Suppressor macrophage (primary cell): ENCODE data around the gene SPARC.
"Not testable (repeated sequence)": the region's sequence is repeated elsewhere in the genome, so short reads cannot be mapped to it uniquely, and the experiment has no call there.

Experiments used
- DNase-seq, 4 experiments: peaks; one replicate each; pipeline ENCODE4 v3.0.0-alpha.2; 2020 to 2022
- total RNA-seq, 17 experiments: gene quantifications; one replicate each; lab custom pipeline; 2026; ENCODE audit warnings: mixed read lengths in 6 of 17, inconsistent platforms in 3 of 17; lab: John Stamatoyannopoulos, UW

SPARC gene, protein sequence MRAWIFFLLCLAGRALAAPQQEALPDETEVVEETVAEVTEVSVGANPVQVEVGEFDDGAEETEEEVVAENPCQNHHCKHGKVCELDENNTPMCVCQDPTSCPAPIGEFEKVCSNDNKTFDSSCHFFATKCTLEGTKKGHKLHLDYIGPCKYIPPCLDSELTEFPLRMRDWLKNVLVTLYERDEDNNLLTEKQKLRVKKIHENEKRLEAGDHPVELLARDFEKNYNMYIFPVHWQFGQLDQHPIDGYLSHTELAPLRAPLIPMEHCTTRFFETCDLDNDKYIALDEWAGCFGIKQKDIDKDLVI
- 32.3 to 271 (median 141) reads per million in 17 experiments for total RNA-seq

DNA sequence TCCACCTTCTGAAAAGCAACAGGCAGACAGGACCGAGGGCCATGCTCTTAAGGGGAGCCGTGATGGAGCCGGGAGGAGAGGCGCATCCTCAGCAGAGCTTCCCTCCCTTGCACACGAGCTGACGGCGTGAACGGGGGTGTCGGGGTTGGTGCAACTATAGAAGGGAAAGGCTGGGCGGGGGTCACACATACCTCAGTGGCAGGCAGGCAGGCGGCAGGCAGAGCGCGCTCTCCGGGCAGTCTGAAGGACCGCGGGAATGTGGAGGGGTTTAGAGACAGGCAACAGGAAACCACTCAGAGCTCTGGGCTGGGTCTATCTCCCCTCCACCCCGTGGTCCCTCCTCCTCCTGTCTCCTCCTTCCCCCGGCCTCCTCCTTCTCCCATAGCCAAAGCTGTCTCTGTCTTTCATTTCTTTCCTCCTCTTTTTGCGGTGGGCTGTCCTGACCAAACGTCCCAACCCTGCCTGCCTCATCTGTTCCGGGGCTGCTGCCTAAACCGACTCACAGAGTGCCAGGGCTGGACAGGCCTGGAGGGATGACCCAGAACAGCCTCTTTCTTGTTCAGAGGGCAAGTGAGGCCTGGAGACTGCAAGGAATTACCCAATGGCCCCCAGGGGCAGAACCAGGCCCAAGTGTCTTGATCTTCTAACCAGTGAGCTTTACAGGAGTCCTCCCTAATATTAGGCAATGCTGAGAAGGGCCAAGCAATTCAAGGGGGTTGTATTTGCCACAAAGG is at the start of gene SPARC:
SPARC (minus strand) TSS at position 242 of the 734 bp plus-strand sequence. CDS start 10,727 bp downstream, outside the sequence.
- peak in 1 of 4 experiments; percentile 48 for DNase-seq

DNA sequence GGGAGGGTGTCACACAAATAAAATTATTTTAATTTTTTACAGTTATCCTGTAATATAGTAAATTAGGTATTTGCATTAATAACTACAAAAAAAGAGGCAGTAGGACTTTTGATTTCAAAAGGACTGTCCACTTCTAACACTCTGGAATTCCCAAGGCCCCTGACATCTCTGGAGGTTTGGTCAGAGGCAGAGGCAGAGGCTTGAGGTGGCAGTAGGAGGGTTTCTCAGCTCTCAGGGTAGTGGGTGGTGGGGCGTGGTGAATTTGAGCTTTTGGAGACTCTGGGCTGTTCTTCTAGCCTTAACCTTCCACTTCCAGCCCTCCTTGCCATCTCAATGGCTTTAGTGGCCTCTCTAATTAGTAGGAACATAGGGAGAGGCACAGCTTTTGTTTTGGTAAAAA is 48.9 kb upstream of the SPARC start:
- DNase-seq: no peak

DNA sequence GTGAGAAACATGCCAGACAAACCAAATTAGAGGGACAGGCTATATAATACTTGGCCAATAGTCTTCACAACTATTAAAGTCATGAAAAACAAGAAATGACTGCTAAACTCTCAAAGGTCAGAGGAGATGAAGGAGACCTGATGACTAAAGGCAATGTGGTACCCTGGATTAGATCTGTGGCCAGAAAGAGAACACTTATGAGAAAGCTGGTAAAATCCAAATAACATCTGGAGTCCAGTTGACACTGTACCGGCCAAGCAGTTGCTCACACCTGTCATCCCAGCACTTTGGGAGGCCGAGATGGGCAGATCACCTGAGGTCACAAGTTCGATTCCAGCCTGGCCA is 47.3 kb upstream of the SPARC start:
- no peak for DNase-seq

DNA sequence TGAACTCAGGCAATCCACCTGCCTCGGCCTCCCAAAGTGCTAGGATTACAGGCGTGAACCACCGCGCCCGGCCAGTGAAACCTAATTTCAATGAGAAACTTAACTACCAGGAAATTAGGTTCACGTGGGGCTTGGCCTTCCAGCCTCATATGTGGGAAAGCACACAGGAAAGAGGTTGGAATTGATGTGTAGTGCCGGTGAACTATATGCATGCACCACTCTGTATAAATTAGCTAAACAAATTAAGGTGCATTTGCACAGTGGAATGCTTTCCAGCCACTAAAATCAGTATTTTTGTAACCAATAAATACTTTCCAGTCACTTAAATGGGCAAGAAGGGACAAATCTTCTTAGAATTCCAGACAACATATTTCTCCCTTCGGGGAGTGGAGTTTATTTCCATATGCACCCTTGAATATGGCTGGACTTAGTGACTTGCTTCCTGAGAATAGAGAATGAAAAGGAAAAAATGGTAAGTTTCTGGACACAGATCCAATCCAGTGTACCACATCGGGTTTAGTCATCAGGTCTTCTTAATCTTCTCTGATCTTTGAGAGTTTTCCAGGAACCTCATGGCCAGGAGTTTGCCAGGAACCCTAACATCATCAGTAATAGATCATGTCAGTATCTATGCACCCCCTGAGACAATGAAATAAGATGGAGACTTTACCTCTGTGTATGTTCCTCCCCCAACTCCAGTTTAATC is 46.8 kb upstream of the SPARC start:
- no peak for DNase-seq

DNA sequence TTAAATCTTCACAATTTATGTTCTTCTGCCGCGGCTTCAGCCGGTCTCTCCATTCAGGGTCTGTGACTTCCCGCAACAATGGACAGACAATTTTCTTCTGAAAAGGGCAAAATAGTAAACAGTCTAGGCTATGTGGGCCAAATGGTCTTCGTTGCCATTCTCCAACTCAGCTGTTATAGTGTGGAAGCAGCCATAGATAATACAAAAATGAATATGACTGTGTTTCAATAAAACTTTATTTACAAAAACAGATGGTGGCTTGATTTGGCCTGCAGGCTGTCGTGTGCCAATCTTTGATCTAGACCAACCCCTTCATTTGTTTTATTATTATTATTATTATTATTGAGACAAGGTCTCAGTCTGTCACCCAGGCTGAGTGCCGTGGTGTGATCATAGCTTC is 43.7 kb upstream of the SPARC start:
- no peak for DNase-seq

DNA sequence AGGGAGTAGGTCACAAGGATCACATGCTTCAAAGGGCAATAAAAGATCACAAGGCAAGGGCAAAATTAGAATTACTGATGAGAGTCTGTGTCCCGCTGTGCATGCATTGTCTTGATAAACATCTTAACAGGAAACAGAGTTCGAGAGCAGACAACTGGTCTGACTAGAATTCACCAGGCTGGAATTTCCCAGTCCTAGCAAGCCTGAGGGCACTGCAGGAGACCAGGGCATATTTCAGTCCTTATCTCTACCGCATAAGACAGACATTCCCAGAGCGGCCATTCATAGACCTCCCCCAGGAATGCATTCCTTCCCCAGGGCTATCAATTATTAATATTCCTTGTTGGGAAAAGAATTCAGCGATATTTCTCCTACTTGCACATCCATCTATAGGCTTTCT is 42.9 kb upstream of the SPARC start:
- not testable (repeated sequence) for DNase-seq

DNA sequence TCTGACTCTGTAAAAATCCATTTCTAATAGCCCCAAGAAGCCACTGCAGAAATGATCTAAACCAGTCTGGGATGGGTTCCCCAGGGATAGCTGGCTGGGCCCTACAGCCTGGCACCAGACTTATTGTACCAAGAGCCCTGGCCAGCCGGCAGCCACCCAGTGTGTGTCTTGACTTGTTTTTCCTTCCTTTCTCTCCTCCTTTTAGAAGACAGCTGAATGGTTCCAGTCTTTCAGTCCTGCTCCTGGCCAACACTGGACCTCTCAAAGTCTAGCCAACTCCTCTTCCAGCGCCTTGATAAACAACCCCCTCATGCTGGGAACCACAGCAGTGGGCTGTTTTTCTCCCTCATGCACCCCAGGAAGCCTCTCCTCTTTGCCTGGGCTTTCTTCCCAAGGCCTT is 37.6 kb upstream of the SPARC start:
- DNase-seq: no peak

DNA sequence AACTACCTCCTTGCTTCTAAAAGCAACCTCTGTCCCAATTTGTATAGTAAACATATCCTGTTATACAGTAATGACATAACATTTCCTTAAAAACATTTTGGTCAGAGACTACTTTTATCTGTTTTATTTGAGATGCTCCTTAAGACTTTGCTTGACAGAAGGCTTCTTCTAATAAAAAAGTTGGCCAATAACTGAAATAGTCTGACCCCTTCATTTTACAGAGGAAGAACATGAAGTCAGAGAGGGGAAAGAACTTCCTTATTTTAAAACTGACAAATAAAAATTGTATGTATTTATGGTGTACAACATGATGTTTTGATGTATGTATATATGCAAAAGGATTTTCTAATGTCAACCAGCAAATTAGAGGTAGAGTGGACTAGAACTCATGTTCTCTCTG is 35.8 kb upstream of the SPARC start:
- peak in 2 of 4 experiments; percentile 58 to 59 for DNase-seq

DNA sequence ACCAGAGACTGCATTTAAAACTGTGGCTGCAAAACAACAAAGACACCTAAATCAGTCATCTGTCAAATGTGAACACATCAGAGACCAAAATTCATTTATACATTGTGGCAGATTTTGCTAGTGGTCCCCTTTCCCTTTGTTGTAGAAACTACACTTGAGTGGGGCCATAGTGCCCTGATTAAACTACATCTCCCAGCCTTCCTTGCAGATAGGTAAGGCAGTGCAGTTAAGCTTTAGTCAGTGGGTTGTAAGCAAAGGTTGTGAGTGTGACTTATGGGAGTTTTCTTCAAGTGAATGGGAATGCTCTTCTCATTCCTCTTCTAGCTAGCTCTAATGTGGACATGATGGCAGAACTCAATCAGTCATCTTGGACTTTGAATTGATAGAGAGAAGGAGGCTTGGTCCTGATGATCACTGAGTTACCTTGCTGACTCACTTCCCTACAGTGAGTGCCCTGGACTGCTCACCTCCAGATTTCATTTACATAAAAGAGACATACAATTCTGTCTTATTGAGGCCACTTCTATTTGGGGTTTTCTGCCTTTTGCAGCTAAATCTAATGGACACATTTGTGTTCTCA is 35.2 kb upstream of the SPARC start:
- DNase-seq: no peak

DNA sequence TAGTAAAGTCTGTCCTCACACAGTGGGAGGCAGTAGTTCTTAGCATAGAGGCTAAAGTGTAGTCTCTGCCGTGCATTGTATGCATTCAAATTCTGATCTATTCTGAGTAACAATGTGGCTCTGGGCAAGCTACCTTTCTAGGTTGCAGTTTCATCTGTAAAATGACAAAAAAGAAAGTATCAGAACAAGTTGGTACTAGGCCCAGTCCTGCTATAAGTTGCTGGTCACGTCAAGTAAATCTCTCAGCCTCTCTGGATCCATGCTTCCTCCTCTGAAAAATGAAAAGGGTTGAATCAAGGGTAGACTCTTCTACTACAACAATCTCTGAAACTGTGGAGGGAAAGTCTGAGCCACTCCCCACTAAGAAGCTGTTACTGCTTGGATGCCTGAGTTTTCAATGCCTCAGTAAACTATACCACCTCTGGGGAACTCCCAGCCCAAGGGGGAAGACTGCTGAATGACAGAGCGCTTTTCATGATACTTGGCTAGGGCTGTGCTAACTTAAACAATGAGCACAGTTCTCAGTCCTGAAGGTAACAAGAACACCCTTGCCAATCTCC is 34.5 kb upstream of the SPARC start:
- DNase-seq: peak in 2 of 4 experiments; percentile 38 to 43

DNA sequence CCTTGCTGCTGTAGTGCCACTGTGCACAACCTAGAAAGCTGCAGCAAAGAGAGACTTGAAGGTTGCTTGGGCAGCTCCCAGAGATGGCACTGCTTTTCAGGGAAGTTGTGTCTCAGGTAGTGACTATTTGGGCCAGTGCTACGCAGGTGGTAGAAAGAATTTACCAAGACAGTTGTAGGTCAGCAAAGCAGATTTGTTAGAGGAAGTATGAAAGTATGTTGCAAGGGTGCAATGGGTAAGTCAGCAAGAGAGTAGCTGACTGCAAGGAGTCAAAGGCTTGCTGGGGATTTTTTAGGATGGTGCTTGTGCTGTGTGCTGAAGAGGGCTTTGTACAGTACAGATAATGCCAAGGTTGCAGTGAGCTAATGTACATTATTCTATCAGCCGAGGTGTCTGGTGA is 33.5 kb upstream of the SPARC start:
- DNase-seq: peak in 3 of 4 experiments; percentile 60 to 75 (median 68)

DNA sequence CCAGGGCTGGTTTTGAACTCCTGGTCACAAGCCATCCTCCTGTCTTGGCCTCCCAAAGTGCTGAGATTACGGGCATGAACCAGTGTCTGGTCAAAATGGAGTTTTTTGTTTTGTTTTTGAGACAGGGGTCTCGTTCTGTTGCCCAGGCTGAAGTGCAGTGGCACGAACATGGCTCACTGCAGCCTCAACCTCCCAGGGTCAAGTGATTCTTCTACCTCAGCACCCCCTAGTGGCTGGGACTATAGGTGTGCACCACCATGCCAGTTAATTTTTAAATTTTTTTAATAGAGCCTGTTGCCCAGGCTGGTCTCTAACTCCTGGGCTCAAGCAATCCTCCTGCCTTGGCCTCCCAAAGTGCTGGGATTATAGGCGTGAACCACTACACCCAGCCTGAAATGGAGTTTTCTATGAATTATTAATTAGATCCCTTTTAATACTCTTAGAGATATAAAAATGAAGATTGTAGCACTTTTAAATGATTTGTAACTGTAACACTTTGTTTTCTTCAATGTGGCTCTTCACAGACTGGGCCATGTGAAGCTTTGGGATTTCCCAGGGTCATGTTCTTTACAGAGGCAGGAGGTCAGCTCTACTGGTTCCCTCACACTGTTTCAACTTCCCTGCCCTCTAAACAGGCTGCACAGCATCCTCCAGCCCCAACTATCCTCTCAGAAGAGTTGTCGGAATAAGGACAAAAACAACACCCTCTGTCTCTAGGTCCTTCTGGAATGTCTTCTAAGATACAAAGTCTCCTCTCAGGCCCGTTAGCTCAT is 32.7 kb upstream of the SPARC start:
- peak; percentile 46 to 70 (median 64) for DNase-seq

DNA sequence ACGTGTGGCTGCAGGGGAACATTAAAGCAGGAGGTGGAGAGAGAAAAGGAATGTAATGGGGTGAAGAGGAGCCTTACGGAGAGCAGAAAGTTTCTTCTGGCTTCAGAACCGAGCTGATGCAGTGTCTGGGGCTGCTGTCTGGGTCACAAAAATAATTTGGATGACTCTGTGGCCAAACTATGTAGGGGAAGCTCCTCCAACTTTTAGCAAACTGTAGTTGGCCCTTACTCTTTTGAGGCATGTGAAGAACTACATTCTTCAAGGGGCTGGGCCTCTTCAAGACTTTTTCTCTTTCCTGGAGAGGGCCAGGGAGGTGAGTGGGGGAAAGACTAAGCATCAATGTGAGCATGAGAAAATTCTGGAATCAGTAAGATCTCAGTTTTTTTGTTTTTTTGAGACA is 31.9 kb upstream of the SPARC start:
- DNase-seq: no peak

DNA sequence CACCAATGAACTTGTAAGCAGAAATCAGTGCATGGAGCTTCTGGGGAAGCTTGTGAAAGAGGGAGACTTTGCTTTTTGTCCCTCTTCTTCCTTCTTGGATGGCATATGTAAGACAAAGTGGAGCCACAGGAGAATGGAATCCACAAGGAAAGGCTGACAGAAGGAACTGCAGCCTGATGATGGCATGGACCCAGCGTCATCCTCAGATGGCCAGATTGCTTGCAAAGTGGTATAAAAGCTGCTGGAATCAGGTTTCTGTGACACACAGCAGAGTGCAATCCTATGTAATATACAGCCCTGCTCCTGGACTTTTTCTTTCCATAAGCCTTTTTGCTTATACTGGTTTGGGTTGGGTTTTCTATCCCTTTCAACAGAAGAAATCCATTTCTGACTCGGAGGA is 31.4 kb upstream of the SPARC start:
- peak in 1 of 4 experiments; percentile 31 for DNase-seq

DNA sequence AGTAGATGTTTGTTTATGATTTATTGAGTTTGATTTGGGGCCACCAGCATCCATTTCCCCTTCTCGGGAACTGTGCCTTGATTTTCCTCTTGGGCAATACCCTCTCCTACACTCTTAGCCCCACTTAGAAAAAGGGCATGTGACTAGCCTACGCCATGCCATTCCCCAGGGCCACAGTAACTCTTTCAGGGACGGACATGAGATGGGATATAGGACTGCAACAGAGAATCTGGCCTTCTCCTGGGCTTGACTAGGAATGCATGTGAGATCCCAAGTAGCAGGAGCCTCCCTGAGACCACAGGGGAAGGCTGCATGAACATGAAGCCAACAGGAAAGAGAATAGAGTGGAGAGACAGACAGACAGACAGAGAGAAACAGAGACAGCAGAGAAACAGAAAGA is 30.7 kb upstream of the SPARC start:
- peak in 3 of 4 experiments; percentile 26 to 31 (median 26) for DNase-seq

DNA sequence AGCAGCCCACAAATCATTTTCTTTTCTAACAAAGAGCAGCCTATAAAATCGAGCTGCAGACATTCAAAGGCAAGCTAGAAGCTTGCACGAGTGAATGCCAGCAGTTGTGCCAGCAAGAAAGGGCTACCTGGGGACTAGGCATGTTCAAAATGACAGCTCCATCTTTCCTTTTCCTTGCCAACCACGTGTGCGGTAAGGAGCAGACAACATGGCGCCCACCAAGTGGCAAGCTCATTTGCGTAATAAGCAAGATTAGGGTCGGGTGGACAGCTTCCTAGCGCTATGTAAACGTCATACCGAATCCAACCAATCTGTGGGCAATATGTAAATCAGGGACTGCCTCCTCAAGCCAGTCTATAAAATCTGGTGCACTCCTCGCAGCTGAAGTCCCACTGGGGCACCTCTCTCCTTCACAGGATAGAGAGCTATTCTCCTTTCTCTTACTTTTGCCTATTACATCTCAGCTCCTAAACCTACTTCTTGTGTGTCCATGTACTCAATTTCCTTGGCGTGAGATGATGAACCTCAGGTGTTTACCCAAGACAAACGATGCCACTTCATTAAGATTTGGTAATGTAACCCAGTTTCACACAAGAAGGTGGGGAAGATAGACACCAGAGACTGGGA is 22.5 kb upstream of the SPARC start:
- no peak for DNase-seq

DNA sequence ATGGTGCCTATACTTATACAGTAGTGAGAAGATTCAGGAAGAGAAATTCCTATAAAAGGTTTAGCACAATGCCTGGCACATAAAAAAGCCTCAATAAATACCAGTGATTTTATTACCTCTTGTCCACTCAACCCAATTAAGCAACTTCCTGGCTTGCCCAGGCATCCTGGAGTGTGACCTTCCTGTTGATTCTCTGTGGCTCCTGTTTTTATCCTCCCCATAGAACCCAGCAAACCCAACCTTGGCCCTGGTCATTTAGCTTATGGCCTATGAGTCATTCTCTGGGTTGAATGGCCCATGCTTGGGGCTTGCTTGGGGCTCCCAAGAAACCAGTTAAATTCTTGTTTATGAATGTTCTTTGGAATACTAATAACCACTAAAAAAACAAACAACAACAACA is 21.4 kb upstream of the SPARC start:
- peak in 1 of 4 experiments; percentile 18 for DNase-seq

DNA sequence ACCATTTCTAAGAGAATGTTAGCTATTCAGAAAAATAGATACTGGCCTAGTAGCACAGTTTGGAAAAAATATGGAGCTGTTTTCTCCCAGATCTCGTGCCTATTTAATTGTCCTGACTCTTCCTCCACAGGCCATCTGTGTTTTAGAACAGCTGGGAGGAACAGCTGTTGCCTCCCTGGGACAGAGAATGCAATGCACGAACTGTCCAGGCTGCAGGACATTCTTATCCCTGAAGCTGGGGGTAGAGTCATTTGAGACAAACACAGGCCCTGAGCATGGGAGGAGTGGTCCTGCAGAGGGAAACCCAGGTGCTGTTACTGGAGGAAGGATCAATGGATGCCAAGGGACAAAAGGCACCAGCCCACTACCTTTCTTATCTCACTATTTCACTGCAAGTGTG is 20.9 kb upstream of the SPARC start:
- no peak for DNase-seq

DNA sequence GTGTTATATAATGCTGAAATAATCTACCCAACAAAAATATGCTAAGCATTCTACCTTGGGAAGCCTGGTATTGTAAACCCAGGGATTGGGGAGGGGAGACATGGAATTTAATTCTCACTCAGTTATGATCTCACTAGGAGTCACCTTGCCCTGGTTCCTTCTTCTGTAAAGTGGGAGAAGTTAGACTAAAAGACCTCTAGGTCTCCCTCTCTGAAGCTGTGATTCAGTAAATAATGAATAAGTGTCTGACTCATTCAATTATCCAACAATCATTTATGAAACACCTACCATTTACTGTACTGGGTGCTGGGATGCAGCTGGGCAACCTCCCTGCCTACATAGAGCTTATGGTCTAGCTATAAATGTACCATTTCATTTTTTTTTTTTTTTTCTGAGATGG is 20.2 kb upstream of the SPARC start:
- peak in 1 of 4 experiments; percentile 38 for DNase-seq

DNA sequence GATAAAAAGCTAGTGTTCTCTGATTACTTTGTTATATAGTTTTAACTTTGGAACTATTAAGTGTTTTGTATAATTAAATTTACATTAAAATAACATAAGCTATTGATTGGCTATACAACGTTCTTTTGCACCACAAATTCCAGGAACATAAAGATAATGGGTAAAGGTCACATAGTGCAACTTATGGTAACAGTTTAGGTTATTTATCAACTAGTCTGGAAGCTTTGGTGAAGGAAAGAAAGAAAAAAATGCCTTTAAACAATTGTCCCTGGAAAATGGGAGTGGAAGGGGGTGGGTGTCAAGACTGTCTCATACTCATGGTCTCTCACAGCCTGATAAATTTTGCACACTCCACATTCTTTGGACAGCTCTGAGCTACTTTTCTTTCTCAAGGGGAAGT is 17.1 kb upstream of the SPARC start:
- DNase-seq: peak in 2 of 4 experiments; percentile 43 to 54

DNA sequence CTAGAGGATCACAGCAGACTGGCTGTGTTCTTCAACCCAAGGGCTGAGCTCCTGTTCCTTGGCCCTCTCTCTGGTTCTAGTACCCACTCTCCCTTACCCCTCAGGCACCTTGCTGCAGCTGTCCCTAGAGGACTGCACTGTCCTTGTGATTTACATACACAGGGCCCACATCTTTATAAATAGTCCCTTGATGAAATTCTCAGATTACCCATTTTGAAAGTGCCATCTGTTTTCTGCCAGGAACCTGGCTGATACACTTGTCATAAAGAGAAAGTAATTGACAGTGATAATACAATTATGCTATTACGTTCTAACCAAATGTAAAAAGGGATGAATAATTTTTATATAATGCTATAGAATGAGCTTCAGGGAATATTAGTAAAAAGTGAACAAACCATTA is 16.5 kb upstream of the SPARC start:
- no peak for DNase-seq
